ENCODE results near the gene APOBR. TPM values are rescaled to one million over a fixed set of nuclear protein-coding genes. Genes with fewer than 3 reads are reported as not detected.
A peak's percentile ranks its signal among the peaks of the same experiment; 100 is the strongest.
"Not testable (repeated sequence)": the region's sequence is repeated elsewhere in the genome, so short reads cannot be mapped to it uniquely, and the experiment has no call there.

Gene APOBR
- total RNA-seq (ENCODE audit: low replicate concordance): 0.15 TPM in 1 of 2 replicates, not detected in the other

- Histone ChIP-seq H4K20me1 (ENCODE audit: low read depth) (no peaks in the 10 kb centered on the region), H3K4me1 (no peaks in the 10 kb centered on the region), H3K9ac (no peak within 1 kb of the TSS), H3F3A (ENCODE audit: low read depth) (no peaks in the 10 kb centered on the region), H3K4me3 (no peak within 1 kb of the TSS), H3K27ac (no peak within 1 kb of the TSS), H3K9me3 (ENCODE audit: low read depth) (no peaks in the 10 kb centered on the region), H2AFZ (replicated peaks) (no peak within 1 kb of the TSS), H3K27me3 (no peaks in the 10 kb centered on the region), H3K79me2 (ENCODE audit: low read depth) (no peaks in the 10 kb centered on the region), H3K4me2 (no peak within 1 kb of the TSS), H3K36me3 (no peaks in the 10 kb centered on the region)
- Mint-ChIP-seq H3K36me3 (no peaks in the 10 kb centered on the region), H3K27me3 (ENCODE audit: insufficient read depth, low read depth) (peaks cover 19% of the 10 kb centered on the region), H3K4me1 (no peaks in the 10 kb centered on the region), H3K9me3 (no peaks in the 10 kb centered on the region), H3K27ac (peak within 1 kb of the TSS; percentile 63), H3K4me3 (peak within 1 kb of the TSS; percentile 19)
- DNase-seq (ENCODE audit: low spot score): no peak
- no peak for TF ChIP-seq EZH2 (IDR thresholded peaks at IDR 0.05)
Measured at GRCh38 chr16:28494121-28494851, at the start of gene APOBR. TSS of gene APOBR (plus strand) at chr16:28494643. CDS start at chr16:28494682, 39 bp downstream.

DNA sequence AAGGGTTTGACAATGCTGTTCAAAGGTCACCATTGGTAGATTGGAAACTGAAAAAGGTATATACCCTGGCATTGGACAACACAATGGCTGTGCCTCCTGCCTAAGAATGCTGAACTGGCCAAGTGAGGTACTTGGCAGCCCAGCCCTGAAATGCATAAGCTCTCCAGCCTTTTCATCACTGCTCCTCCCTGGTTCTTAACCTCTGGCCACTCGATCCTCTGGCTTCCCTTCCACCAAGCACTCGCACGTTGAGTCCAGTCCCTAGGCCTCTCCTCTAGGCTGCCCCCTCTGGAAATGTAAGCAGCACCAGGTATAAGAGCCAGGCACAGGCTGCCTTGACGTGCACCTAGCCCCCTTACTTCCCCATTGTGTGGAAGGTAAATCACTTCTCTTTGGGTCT is 48.1 kb upstream of the APOBR start:
- not testable (repeated sequence) for H3K4me1 ChIP-seq; H3K4me3 ChIP-seq; H2AFZ ChIP-seq (replicated peaks); H3K27me3 Mint-ChIP-seq (ENCODE audit: insufficient read depth, low read depth); H3K4me1 Mint-ChIP-seq; H3K4me3 Mint-ChIP-seq; H3K9me3 ChIP-seq (ENCODE audit: low read depth); H4K20me1 ChIP-seq (ENCODE audit: low read depth); H3K9ac ChIP-seq; H3F3A ChIP-seq (ENCODE audit: low read depth); H3K79me2 ChIP-seq (ENCODE audit: low read depth); H3K4me2 ChIP-seq; H3K27ac ChIP-seq; H3K36me3 ChIP-seq; H3K27me3 ChIP-seq; H3K36me3 Mint-ChIP-seq; H3K27ac Mint-ChIP-seq; H3K9me3 Mint-ChIP-seq; DNase-seq (ENCODE audit: low spot score)

- not testable (repeated sequence) for H3K4me3 Mint-ChIP-seq; H3K4me3 ChIP-seq; H3K36me3 ChIP-seq; H4K20me1 ChIP-seq (ENCODE audit: low read depth); H3K9me3 Mint-ChIP-seq; H3K4me1 Mint-ChIP-seq; H3K9me3 ChIP-seq (ENCODE audit: low read depth); DNase-seq (ENCODE audit: low spot score); H3K79me2 ChIP-seq (ENCODE audit: low read depth); H3K27me3 Mint-ChIP-seq (ENCODE audit: insufficient read depth, low read depth); H2AFZ ChIP-seq (replicated peaks); H3K4me2 ChIP-seq; H3K27me3 ChIP-seq; H3K9ac ChIP-seq; H3K4me1 ChIP-seq; H3K27ac ChIP-seq; H3K27ac Mint-ChIP-seq; H3K36me3 Mint-ChIP-seq; H3F3A ChIP-seq (ENCODE audit: low read depth)
Measured at GRCh38 chr16:28447081-28447480, 47.4 kb upstream of the APOBR start.

GRCh38 chr16:28473714-28474265 is 20.7 kb upstream of the APOBR start:
- Mint-ChIP-seq H3K36me3 (no peaks in the 10 kb centered on the region), H3K27me3 (ENCODE audit: insufficient read depth, low read depth) (no peaks in the 10 kb centered on the region), H3K27ac (no peak overlapping the region), H3K4me3 (no peak overlapping the region), H3K4me1 (no peaks in the 10 kb centered on the region), H3K9me3 (no peaks in the 10 kb centered on the region)
- no peaks in the 10 kb centered on the region for H3K4me1 ChIP-seq
- no peaks in the 10 kb centered on the region for H4K20me1 ChIP-seq (ENCODE audit: low read depth)
- no peak for DNase-seq (ENCODE audit: low spot score)
- H3K4me2 ChIP-seq: no peak overlapping the region
- no peak overlapping the region for H2AFZ ChIP-seq (replicated peaks)
- no peaks in the 10 kb centered on the region for H3F3A ChIP-seq (ENCODE audit: low read depth)
- no peak overlapping the region for H3K4me3 ChIP-seq
- H3K9me3 ChIP-seq (ENCODE audit: low read depth): no peaks in the 10 kb centered on the region
- H3K79me2 ChIP-seq (ENCODE audit: low read depth): no peaks in the 10 kb centered on the region
- no peak overlapping the region for H3K9ac ChIP-seq
- TF ChIP-seq EZH2phosphoT487 (IDR thresholded peaks at IDR 0.05) (no peak), EZH2 (IDR thresholded peaks at IDR 0.05) (no peak)
- TF ChIP-seq, protein P1, sequence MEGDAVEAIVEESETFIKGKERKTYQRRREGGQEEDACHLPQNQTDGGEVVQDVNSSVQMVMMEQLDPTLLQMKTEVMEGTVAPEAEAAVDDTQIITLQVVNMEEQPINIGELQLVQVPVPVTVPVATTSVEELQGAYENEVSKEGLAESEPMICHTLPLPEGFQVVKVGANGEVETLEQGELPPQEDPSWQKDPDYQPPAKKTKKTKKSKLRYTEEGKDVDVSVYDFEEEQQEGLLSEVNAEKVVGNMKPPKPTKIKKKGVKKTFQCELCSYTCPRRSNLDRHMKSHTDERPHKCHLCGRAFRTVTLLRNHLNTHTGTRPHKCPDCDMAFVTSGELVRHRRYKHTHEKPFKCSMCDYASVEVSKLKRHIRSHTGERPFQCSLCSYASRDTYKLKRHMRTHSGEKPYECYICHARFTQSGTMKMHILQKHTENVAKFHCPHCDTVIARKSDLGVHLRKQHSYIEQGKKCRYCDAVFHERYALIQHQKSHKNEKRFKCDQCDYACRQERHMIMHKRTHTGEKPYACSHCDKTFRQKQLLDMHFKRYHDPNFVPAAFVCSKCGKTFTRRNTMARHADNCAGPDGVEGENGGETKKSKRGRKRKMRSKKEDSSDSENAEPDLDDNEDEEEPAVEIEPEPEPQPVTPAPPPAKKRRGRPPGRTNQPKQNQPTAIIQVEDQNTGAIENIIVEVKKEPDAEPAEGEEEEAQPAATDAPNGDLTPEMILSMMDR (IDR thresholded peaks at IDR 0.05): no peak
- H3K27me3 ChIP-seq: no peaks in the 10 kb centered on the region
- no peaks in the 10 kb centered on the region for H3K36me3 ChIP-seq
- H3K27ac ChIP-seq: no peak overlapping the region

GRCh38 chr16:28475221-28475620 is 19.2 kb upstream of the APOBR start:
- Histone ChIP-seq H4K20me1 (ENCODE audit: low read depth) (no peaks in the 10 kb centered on the region), H3K27me3 (no peaks in the 10 kb centered on the region), H3K9ac (no peak overlapping the region), H3K4me2 (no peak overlapping the region), H3K4me1 (no peaks in the 10 kb centered on the region), H3K4me3 (no peak overlapping the region), H3K79me2 (ENCODE audit: low read depth) (no peaks in the 10 kb centered on the region), H3K9me3 (ENCODE audit: low read depth) (no peaks in the 10 kb centered on the region), H3K27ac (no peak overlapping the region), H2AFZ (replicated peaks) (no peak overlapping the region), H3K36me3 (no peaks in the 10 kb centered on the region), H3F3A (ENCODE audit: low read depth) (no peaks in the 10 kb centered on the region)
- Mint-ChIP-seq H3K36me3 (no peaks in the 10 kb centered on the region), H3K9me3 (no peaks in the 10 kb centered on the region), H3K27ac (no peak overlapping the region), H3K4me1 (no peaks in the 10 kb centered on the region), H3K4me3 (no peak overlapping the region), H3K27me3 (ENCODE audit: insufficient read depth, low read depth) (no peaks in the 10 kb centered on the region)
- TF ChIP-seq, protein P1 (IDR thresholded peaks at IDR 0.05): no peak
- TF ChIP-seq EZH2phosphoT487 (IDR thresholded peaks at IDR 0.05): no peak
- no peak for TF ChIP-seq EZH2 (IDR thresholded peaks at IDR 0.05)
- DNase-seq (ENCODE audit: low spot score): no peak

All from neural progenitor cell (in vitro differentiated cells).